Measurements from ENCODE around the gene NCKAP1.

The NCKAP1 gene

DNA sequence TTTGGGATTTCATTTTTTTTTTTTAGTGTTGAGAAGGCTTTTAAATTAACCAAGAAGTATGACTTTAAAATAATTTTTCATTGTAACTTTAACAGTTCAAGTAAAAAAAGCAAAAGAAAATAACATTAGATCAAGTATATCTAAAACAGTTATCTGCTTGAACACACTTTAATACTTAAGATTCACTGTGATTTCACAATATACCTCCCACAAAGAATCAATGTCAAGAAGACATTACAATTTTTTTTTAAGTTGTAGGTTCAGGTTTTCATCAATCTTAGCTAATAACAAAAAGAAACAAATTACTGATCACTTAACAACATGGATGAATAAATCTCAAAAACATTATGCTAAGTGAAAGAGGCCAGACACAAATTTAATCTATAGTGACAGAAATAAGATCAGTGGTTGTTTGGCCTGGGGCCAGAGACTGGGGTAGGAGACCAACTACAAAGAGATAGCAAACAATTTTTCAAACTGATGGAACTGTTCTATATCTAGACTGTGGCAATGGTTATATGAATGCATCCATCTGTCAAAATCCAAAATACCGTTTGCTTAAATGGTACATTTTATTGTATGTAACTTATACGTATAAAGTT, 97.0 kb downstream of the NCKAP1 start:
- Histone ChIP-seq H3K79me2 (ENCODE audit: insufficient read depth, low read length) (no peaks in the 10 kb centered on the region), H3K9ac (ENCODE audit: low read depth, low read length) (no peak overlapping the region), H3K36me3 (ENCODE audit: insufficient read depth, low read length) (no peaks in the 10 kb centered on the region), H3K27ac (ENCODE audit: low read length) (no peak overlapping the region), H4K20me1 (ENCODE audit: insufficient read depth, low read length) (no peaks in the 10 kb centered on the region), H3K27me3 (ENCODE audit: insufficient read depth, low read length, poor library complexity) (no peaks in the 10 kb centered on the region), H3K4me3 (ENCODE audit: low read depth in 1 of 2, low read length in 2 of 2) (no peak overlapping the region), H3K9me3 (ENCODE audit: insufficient read depth, low read length, severe bottlenecking) (no peaks in the 10 kb centered on the region), H3K4me1 (ENCODE audit: insufficient read depth, low read length) (no peaks in the 10 kb centered on the region), H2AFZ (ENCODE audit: low read depth, low read length) (no peak overlapping the region), H3K4me2 (ENCODE audit: insufficient read depth, low read length) (no peak overlapping the region)
- DNase-seq (no peak), ATAC-seq (ENCODE audit: insufficient read depth, low read depth) (no peak)
- TF ChIP-seq, protein P1, sequence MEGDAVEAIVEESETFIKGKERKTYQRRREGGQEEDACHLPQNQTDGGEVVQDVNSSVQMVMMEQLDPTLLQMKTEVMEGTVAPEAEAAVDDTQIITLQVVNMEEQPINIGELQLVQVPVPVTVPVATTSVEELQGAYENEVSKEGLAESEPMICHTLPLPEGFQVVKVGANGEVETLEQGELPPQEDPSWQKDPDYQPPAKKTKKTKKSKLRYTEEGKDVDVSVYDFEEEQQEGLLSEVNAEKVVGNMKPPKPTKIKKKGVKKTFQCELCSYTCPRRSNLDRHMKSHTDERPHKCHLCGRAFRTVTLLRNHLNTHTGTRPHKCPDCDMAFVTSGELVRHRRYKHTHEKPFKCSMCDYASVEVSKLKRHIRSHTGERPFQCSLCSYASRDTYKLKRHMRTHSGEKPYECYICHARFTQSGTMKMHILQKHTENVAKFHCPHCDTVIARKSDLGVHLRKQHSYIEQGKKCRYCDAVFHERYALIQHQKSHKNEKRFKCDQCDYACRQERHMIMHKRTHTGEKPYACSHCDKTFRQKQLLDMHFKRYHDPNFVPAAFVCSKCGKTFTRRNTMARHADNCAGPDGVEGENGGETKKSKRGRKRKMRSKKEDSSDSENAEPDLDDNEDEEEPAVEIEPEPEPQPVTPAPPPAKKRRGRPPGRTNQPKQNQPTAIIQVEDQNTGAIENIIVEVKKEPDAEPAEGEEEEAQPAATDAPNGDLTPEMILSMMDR (IDR thresholded peaks at IDR 0.05; ENCODE audit: borderline replicate concordance, extremely low read depth, low read length, poor library complexity, severe bottlenecking): no peak
- TF ChIP-seq EZH2 (IDR thresholded peaks at IDR 0.05; ENCODE audit: borderline replicate concordance, low read depth, low read length, severe bottlenecking): no peak

DNA sequence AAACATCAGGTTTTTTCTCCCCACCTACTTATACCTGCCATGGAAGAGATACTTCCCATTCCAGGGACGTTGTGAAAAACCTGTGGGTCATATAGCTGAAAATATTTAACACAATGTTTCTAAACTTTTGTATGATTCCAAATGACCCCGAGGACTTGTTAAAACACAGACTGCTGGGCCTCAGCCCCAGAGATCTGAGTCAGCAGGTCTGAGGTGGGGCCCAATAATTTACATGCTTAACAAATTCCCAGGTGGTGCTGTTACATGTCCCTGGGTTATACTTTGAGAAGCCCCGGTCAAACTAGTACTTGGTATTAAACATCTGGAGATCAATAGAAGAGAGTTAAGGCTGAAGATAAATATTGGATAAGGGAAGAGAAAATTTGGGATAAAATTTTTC, 100.4 kb downstream of the NCKAP1 start:
- H3K4me2 ChIP-seq (ENCODE audit: insufficient read depth, low read length): no peak overlapping the region
- H3K9me3 ChIP-seq (ENCODE audit: insufficient read depth, low read length, severe bottlenecking): no peaks in the 10 kb centered on the region
- no peak overlapping the region for H3K4me3 ChIP-seq (ENCODE audit: low read depth in 1 of 2, low read length in 2 of 2)
- H3K9ac ChIP-seq (ENCODE audit: low read depth, low read length): no peak overlapping the region
- H3K27me3 ChIP-seq (ENCODE audit: insufficient read depth, low read length, poor library complexity): no peaks in the 10 kb centered on the region
- no peak overlapping the region for H3K27ac ChIP-seq (ENCODE audit: low read length)
- H2AFZ ChIP-seq (ENCODE audit: low read depth, low read length): no peak overlapping the region
- no peak for TF ChIP-seq EZH2 (IDR thresholded peaks at IDR 0.05; ENCODE audit: borderline replicate concordance, low read depth, low read length, severe bottlenecking)
- TF ChIP-seq, protein P1 (IDR thresholded peaks at IDR 0.05; ENCODE audit: borderline replicate concordance, extremely low read depth, low read length, poor library complexity, severe bottlenecking): no peak
- H4K20me1 ChIP-seq (ENCODE audit: insufficient read depth, low read length): no peaks in the 10 kb centered on the region
- H3K4me1 ChIP-seq (ENCODE audit: insufficient read depth, low read length): no peaks in the 10 kb centered on the region
- H3K36me3 ChIP-seq (ENCODE audit: insufficient read depth, low read length): no peaks in the 10 kb centered on the region
- DNase-seq: no peak
- H3K79me2 ChIP-seq (ENCODE audit: insufficient read depth, low read length): no peaks in the 10 kb centered on the region
- no peak for ATAC-seq (ENCODE audit: insufficient read depth, low read depth)

DNA sequence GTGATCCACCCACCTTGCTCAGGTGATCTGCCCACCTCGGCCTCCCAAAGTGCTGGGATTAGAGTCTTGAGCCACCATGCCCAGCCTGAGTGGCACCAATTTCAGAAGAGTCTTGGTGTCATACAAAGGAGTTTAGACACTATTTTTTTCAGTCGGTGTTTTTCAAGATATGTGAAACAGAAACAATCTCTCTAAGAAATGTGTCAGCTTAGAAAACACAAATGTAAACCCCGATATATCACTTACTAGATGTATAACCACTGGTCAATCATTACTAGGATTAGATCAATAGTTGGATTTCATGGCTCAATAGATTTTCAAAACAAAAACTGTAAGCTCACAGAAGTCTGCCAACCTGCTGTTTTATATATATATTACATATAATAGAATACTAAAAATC, 104.6 kb downstream of the NCKAP1 start:
- Histone ChIP-seq H3K9ac (ENCODE audit: low read depth, low read length) (no peak overlapping the region), H3K4me3 (ENCODE audit: low read depth in 1 of 2, low read length in 2 of 2) (no peak overlapping the region), H3K79me2 (ENCODE audit: insufficient read depth, low read length) (no peaks in the 10 kb centered on the region), H3K36me3 (ENCODE audit: insufficient read depth, low read length) (no peaks in the 10 kb centered on the region), H2AFZ (ENCODE audit: low read depth, low read length) (no peak overlapping the region), H3K4me2 (ENCODE audit: insufficient read depth, low read length) (no peak overlapping the region), H3K27me3 (ENCODE audit: insufficient read depth, low read length, poor library complexity) (no peaks in the 10 kb centered on the region), H3K4me1 (ENCODE audit: insufficient read depth, low read length) (no peaks in the 10 kb centered on the region), H3K9me3 (ENCODE audit: insufficient read depth, low read length, severe bottlenecking) (no peaks in the 10 kb centered on the region), H3K27ac (ENCODE audit: low read length) (no peak overlapping the region), H4K20me1 (ENCODE audit: insufficient read depth, low read length) (no peaks in the 10 kb centered on the region)
- TF ChIP-seq, protein P1 (IDR thresholded peaks at IDR 0.05; ENCODE audit: borderline replicate concordance, extremely low read depth, low read length, poor library complexity, severe bottlenecking): no peak
- TF ChIP-seq EZH2 (IDR thresholded peaks at IDR 0.05; ENCODE audit: borderline replicate concordance, low read depth, low read length, severe bottlenecking): no peak
- no peak for DNase-seq
- no peak for ATAC-seq (ENCODE audit: insufficient read depth, low read depth)
